Lower lobe of right lung (tissue), 2 donors: ENCODE results near the gene CBX6. TPM values are rescaled to one million over a fixed set of nuclear protein-coding genes. Genes with fewer than 3 reads are reported as not detected.
"Not testable (repeated sequence)": the region's sequence is repeated elsewhere in the genome, so short reads cannot be mapped to it uniquely, and the experiment has no call there.

Experiments
- ATAC-seq, 2 donors: fragments of 200-7000 bp; cut with Tn5 transposase; one replicate each; pipeline ENCODE4 v1.9.1; 2020 to 2022; ENCODE audit warnings: mild to moderate bottlenecking in 2 of 2, moderate library complexity in 2 of 2
- DNase-seq: peaks from one replicate; pipeline ENCODE4 v3.0.0-alpha.2; 2020
- H3K27ac ChIP-seq: fragments of 200-600 bp; one replicate; pipeline ENCODE4 v1.8.0; 2022
- H3K27me3 ChIP-seq: fragments of 200-600 bp; one replicate; pipeline ENCODE4 v1.8.0; 2022; ENCODE audit warnings: low read depth
- H3K36me3 ChIP-seq: fragments of 200-600 bp; one replicate; pipeline ENCODE4 v1.8.0; 2022; ENCODE audit warnings: mild to moderate bottlenecking
- H3K4me1 ChIP-seq: fragments of 200-600 bp; one replicate; pipeline ENCODE4 v1.8.0; 2022
- H3K4me3 ChIP-seq: fragments of 200-600 bp; one replicate; pipeline ENCODE4 v1.8.0; 2022; ENCODE audit warnings: mild to moderate bottlenecking
- H3K9me3 ChIP-seq: fragments of 200-600 bp; one replicate; pipeline ENCODE4 v1.8.0; 2022
- intact Hi-C: fragments of 100-400 bp; cut with DNase I; formaldehyde crosslinking; loops from one replicate; pipeline ENCODE4 v1.11.0; 2022
- total RNA-seq: library from RNA; stranded (reverse); fragmentation: NEBNext Ultra II Directional; extraction: Animal tissue kit (Norgen Biotek cat#: 25700); gene quantifications from one replicate; pipeline ENCODE4 v1.2.1, GENCODE V29; 2021
- TF ChIP-seq, protein P1 (sequence below): fragments of 200-600 bp; IDR thresholded peaks from one replicate; pipeline ENCODE4 v1.8.0; 2022; ENCODE audit warnings: antibody characterized with exemption, mild to moderate bottlenecking
- donor health status: DM: no; HTN: yes; CAD: no; lungs with severe emphysema.

The CBX6 gene
- total RNA-seq, 1 donor from 2014 or later = 54.7 TPM

DNA sequence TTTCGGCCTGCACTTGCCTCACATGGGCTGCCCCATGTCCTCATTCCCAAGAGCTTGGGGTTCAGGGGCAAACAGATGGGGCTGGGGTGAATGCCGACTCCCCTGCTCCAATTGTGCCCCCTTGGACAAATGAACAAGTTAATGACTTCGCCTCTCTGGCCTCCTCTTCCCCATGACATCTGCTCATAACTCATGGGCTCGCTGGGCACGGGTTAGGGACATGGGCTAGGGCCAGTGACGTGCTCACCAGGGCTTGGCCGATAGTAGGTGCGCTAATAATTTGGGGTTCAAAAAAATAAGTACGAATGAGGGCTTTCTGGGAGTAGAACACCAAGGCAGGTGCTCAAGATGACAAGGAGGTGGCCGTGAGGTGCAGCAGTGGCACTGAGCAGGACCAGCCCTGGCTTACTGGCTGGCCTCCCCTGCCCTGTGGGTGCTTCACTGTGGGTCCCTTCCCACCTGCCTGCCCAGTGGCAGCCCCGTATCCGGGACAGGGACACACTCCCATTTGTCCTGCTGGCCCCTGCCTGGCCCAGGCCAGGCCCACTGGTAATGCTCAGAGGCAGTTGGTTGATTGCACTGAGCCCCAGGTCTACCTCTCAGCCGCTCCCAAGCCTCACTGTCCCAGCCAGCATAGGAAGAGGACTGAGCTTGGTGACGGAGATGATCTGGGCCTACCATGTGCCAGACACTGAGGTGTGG is 12.3 kb downstream of the CBX6 start:
- H3K27me3 ChIP-seq = peaks cover 4% of the 10 kb centered on the region
- no peak overlapping the region for H3K4me3 ChIP-seq
- peaks cover 26% of the 10 kb centered on the region for H3K4me1 ChIP-seq
- TF ChIP-seq, protein P1, sequence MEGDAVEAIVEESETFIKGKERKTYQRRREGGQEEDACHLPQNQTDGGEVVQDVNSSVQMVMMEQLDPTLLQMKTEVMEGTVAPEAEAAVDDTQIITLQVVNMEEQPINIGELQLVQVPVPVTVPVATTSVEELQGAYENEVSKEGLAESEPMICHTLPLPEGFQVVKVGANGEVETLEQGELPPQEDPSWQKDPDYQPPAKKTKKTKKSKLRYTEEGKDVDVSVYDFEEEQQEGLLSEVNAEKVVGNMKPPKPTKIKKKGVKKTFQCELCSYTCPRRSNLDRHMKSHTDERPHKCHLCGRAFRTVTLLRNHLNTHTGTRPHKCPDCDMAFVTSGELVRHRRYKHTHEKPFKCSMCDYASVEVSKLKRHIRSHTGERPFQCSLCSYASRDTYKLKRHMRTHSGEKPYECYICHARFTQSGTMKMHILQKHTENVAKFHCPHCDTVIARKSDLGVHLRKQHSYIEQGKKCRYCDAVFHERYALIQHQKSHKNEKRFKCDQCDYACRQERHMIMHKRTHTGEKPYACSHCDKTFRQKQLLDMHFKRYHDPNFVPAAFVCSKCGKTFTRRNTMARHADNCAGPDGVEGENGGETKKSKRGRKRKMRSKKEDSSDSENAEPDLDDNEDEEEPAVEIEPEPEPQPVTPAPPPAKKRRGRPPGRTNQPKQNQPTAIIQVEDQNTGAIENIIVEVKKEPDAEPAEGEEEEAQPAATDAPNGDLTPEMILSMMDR = no peak
- intact Hi-C loops = no loop called here
- H3K36me3 ChIP-seq = no peaks in the 10 kb centered on the region
- H3K9me3 ChIP-seq = no peaks in the 10 kb centered on the region
- DNase-seq = no peak
- no peak for ATAC-seq
- H3K27ac ChIP-seq = no peak overlapping the region

DNA sequence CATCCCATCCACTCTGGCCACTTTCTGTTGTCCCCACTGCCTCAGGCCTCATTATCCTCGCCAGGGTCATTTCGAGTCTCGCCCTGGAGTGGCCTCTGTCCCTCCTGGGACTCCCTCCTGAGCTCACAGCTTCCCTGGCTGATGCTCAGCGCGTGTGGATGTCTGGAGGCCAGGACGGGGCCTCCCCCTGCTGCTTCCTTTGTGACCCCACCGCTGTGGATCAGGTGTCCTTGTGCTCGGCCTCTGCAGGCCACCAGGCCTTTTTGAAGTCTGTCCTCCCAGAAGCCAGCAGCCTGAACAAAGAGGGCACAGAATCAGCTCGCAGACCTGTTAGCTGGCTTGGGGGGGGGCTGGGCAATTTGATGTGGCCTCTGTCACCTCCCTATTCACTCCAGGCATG is 13.5 kb downstream of the CBX6 start:
- H3K36me3 ChIP-seq = no peaks in the 10 kb centered on the region
- TF ChIP-seq, protein P1 = no peak
- H3K9me3 ChIP-seq = no peaks in the 10 kb centered on the region
- peaks cover 16% of the 10 kb centered on the region for H3K4me1 ChIP-seq
- peaks cover 4% of the 10 kb centered on the region for H3K27me3 ChIP-seq
- ATAC-seq = no peak
- no peak for DNase-seq
- no peak overlapping the region for H3K4me3 ChIP-seq
- intact Hi-C loops = no loop called here
- no peak overlapping the region for H3K27ac ChIP-seq

DNA sequence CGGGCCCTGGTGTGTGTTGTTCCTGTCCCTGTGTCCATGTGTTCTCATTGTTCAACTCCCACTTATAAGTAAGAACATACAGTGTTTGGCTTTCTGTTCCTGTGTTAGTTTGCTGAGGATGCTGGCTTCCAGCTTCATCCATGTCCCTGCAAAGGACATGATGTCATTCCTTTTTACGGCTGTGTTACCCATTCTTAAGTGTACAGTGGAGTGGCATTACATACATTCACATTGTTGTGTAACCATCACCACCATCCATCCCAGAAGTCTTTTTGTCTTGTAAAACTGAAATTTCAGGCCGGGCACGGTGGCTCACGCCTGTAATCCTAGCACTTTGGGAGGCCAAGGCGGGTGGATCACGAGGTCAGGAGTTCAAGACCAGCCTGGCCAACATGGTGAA is 17.5 kb downstream of the CBX6 start:
- H3K36me3 ChIP-seq, H3K4me3 ChIP-seq, H3K27ac ChIP-seq, intact Hi-C loops, ATAC-seq, H3K9me3 ChIP-seq, DNase-seq, H3K4me1 ChIP-seq: not testable (repeated sequence)
- peaks cover 10% of the 10 kb centered on the region for H3K27me3 ChIP-seq

DNA sequence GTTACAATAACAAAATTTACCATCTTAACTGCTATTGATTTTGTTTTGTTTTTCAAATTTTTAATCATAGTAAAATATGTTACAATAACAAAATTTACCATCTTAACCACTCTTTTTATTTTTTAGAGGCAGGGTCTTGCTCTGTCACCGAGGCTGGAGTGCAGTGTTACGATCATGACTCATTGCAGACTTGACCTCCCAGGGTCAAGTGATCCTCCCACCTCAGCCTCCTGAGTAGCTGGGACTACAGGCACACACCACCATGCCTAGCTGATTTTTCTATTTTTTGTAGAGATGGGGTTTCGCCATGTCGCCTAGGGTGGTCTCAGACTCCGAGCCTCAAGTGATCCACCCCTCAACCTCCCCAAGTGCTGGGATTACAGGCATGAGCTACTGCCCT is 18.1 kb downstream of the CBX6 start:
- H3K27ac ChIP-seq, intact Hi-C loops: not testable (repeated sequence)

DNA sequence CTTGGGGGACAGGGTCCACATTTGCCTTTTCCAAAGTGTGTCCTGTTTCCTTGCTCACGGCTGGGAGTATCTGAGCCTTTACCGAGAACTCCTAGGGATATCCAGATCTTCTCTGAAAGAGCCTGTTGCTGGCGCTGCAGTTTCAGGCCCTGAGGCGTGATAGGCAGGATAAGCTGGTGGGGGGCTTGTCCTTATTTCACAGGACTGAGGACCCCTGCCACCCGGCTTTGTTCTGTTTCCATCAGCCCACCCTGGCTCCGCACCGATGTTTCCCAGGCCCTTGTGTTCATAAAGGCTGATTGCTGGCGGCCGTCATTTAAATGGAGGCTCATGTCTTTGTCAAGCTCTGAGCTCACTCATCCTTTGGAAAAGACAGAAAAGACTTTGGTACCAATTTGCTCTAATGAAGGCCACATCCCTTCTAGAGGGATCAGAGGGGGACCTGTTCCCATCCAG is 18.8 kb downstream of the CBX6 start:
- Histone ChIP-seq H3K27ac (no peak overlapping the region), H3K4me3 (no peak overlapping the region), H3K4me1 (no peaks in the 10 kb centered on the region), H3K36me3 (no peaks in the 10 kb centered on the region), H3K27me3 (peaks cover 10% of the 10 kb centered on the region), H3K9me3 (no peaks in the 10 kb centered on the region)
- intact Hi-C loops = no loop called here
- DNase-seq (no peak), ATAC-seq (no peak)
- TF ChIP-seq, protein P1 = no peak

More for the DNA sequence above, 18.1 kb downstream of the CBX6 start:
- not testable (repeated sequence) for H3K4me3 ChIP-seq, ATAC-seq, DNase-seq, H3K36me3 ChIP-seq, H3K4me1 ChIP-seq, H3K9me3 ChIP-seq
- peaks cover 10% of the 10 kb centered on the region for H3K27me3 ChIP-seq

DNA sequence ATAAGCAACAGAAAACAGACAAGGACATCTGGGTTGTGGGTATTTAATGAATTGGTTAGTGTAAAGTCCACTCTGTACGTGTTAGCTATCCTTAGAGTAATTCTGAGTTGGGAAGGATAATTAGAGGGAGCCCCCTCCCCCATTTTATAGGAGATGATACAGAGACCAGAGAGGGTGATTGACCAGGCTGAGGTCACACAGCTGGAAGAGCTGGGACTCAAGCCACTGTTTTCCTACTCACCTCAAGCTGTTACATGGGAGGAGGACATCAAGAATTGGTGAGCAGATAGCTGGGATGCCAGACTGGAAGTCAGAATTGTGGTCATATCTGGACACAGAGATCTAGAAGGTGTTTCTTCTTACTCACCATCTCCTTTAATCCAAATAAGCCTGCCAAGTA is 19.5 kb downstream of the CBX6 start:
- no peaks in the 10 kb centered on the region for H3K36me3 ChIP-seq
- H3K4me3 ChIP-seq = no peak overlapping the region
- peaks cover 10% of the 10 kb centered on the region for H3K27me3 ChIP-seq
- H3K4me1 ChIP-seq = no peaks in the 10 kb centered on the region
- no peak overlapping the region for H3K27ac ChIP-seq
- H3K9me3 ChIP-seq = no peaks in the 10 kb centered on the region
- DNase-seq (no peak), ATAC-seq (no peak)
- TF ChIP-seq, protein P1 = no peak
- intact Hi-C loops = no loop called here
